ENCODE measurements around the gene TCP10L.

The TCP10L gene

GRCh38 chr21:32587651-32588050 lies 2.3 kb upstream of the TCP10L start:
- DNase-seq (ENCODE audit: low read depth): no peak
- TF ChIP-seq CTCF (IDR thresholded peaks at IDR 0.05; ENCODE audit: insufficient read depth, low read depth, low read length, missing control alignments): no peak
- no peak overlapping the region for H3K4me3 ChIP-seq (ENCODE audit: low read depth, low read length)

GRCh38 chr21:32587120-32587519 lies 1.8 kb upstream of the TCP10L start:
- no peak for DNase-seq (ENCODE audit: low read depth)
- H3K4me3 ChIP-seq (ENCODE audit: low read depth, low read length): no peak overlapping the region
- TF ChIP-seq CTCF (IDR thresholded peaks at IDR 0.05; ENCODE audit: insufficient read depth, low read depth, low read length, missing control alignments): no peak

GRCh38 chr21:32585970-32586369 lies 647 bp upstream of the TCP10L start:
- TF ChIP-seq CTCF (IDR thresholded peaks at IDR 0.05; ENCODE audit: insufficient read depth, low read depth, low read length, missing control alignments): no peak
- H3K4me3 ChIP-seq (ENCODE audit: low read depth, low read length): no peak overlapping the region
- no peak for DNase-seq (ENCODE audit: low read depth)

- no peak for TF ChIP-seq CTCF (IDR thresholded peaks at IDR 0.05; ENCODE audit: insufficient read depth, low read depth, low read length, missing control alignments)
- no peak overlapping the region for H3K4me3 ChIP-seq (ENCODE audit: low read depth, low read length)
- no peak for DNase-seq (ENCODE audit: low read depth)
These were observed 851 bp downstream of the TCP10L start for GRCh38 chr21:32584472-32584871.

GRCh38 chr21:32581732-32582131 lies 3.6 kb downstream of the TCP10L start:
- no peak overlapping the region for H3K4me3 ChIP-seq (ENCODE audit: low read depth, low read length)
- DNase-seq (ENCODE audit: low read depth): no peak
- no peak for TF ChIP-seq CTCF (IDR thresholded peaks at IDR 0.05; ENCODE audit: insufficient read depth, low read depth, low read length, missing control alignments)

GRCh38 chr21:32580949-32581348 lies 4.4 kb downstream of the TCP10L start:
- DNase-seq (ENCODE audit: low read depth): no peak
- no peak for TF ChIP-seq CTCF (IDR thresholded peaks at IDR 0.05; ENCODE audit: insufficient read depth, low read depth, low read length, missing control alignments)
- H3K4me3 ChIP-seq (ENCODE audit: low read depth, low read length): no peak overlapping the region

- no peak for TF ChIP-seq CTCF (IDR thresholded peaks at IDR 0.05; ENCODE audit: insufficient read depth, low read depth, low read length, missing control alignments)
- H3K4me3 ChIP-seq (ENCODE audit: low read depth, low read length): no peak overlapping the region
- no peak for DNase-seq (ENCODE audit: low read depth)
These were observed 7.1 kb downstream of the TCP10L start for GRCh38 chr21:32578107-32578691.
